Activated T-cell treated with anti-CD3 and anti-CD28 coated beads for 48 hours (primary cell): Measurements from ENCODE around the gene STARD4.

ENCODE experiments used
- DNase-seq: peaks from one replicate; pipeline ENCODE4 v3.0.0-alpha.2; 2020; ENCODE audit warnings: low read depth

Gene STARD4

DNA sequence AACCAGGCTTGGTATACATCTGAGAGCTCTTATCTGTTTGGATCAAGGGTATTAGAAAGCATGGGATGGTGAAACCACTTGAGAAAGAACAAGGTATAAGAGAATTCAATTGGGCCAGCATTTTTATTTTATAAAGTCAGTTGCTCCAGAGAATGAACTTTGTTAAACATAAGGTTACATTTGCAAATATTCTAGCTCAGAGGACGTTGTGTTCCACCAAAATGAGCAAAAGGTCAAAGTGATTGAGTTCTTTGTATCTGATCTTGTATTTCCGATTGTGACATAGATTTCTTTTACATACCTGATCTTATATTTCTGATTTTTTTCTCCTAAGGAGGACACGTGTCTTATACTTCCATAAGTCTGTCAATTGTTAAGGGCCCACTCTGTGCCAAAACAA is 8.6 kb upstream of the STARD4 start:
- no peak for DNase-seq

DNA sequence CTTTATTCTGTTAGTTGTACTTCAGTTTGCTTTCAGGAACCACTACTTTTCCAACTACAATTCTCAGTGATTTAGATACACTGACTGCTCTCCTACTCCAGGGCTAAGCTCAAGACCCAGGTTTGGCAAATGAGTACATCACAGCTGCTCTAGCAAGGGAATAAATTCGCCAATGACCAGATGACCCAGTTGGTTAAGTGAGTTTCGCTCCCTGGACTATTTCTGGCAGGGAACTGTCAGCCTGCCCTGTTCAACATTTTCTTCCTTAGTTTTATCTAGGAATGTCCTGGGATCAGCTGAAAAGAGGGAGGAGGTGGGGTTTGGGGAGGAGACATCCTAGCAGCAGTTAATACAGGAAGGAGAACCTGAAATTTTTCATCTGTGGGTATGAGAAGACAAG is 6.4 kb upstream of the STARD4 start:
- DNase-seq = no peak

DNA sequence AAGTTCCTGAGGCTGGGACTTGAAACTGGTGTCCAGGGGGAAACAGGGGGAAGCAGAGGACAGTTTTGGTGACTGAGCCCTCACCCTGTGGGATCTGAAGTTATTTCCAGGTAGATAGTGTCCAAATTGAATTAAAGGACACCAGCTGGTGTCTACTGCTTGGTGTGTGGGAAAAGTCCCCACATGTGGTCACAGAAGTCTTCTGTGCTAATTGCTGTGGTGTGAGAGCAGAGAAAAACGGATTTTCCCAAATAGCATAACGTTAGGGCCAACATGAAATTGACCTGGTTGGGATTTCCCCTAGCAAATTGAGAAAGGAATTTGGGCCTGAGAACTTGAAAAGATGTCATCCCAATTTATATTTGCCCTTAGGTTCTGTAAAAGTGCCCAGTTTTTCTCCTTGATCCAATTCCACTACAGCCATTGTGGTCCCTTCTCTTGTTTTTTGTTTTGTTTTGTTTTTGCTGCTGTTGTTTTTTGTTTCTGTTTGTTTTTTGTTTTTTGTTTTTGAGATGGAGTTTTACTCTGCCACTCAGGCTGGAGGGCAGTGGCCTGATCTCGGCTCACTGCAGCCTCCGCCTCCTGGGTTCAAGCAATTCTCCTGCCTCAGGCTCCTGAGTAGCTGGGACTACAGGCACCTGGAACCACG is 5.6 kb upstream of the STARD4 start:
- no peak for DNase-seq

DNA sequence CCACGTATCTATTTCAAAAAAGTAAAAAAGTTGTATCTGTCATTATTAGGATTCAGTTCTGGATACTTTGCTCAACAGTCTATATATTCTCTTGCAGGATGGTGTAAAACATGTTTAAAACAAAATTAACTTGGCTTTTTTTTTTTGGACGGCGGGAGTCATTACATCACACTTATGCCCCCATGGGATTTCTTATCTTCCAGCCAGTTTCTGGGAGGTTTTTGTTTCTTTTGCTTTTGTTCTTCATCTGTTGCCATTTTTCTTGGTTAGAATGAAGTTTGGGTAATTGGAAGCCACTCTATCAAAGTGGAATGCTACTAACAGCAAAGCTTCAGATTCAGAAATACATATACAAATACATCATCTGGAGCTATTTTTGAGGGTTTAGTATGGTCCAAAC is 1.8 kb upstream of the STARD4 start:
- no peak for DNase-seq

DNA sequence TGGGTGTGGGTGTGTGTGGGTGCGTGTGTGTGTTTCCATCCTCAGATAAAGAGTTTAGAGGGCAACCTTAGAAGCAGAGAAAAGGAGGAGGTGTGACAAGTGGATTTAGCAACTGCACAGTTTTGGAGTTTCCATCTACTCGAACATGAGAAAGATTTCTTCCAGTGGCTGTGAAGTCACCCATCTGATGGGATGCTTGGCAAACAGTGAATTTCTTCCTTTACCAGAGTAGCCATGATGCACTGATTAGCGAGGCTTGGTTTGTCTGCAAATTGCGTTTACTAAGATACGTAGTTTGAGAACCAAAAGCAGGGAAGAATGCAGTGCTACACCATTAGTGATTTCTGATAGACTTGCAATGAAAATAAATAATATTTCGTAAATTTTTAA is 791 bp upstream of the STARD4 start:
- DNase-seq = no peak

DNA sequence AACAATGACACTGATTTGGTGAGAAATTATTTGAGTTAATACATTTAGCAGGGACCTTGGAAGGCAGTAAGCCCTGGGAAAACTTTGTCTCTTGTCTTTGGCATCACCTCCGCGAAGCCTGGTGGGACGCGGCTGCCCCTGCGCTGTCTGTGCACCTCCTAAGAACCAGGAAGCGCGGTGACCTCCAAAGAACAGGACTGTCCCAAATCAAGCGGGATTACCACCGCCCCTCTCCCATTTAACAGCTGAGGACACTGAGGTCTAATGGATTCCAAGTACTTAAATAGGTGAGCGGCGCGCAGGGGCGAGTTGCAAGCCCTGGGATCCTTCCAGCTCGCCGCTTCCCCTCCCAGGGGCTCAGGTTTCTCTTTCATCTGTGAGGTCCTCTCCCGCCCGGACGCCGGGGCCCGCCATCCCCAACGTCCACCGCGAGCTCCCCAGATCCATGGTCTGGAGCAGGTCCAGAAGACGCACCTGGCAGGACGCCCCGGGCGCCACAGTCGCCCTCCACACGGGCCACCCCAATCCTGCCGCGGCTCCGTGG is 432 bp downstream of the STARD4 start:
- no peak for DNase-seq

DNA sequence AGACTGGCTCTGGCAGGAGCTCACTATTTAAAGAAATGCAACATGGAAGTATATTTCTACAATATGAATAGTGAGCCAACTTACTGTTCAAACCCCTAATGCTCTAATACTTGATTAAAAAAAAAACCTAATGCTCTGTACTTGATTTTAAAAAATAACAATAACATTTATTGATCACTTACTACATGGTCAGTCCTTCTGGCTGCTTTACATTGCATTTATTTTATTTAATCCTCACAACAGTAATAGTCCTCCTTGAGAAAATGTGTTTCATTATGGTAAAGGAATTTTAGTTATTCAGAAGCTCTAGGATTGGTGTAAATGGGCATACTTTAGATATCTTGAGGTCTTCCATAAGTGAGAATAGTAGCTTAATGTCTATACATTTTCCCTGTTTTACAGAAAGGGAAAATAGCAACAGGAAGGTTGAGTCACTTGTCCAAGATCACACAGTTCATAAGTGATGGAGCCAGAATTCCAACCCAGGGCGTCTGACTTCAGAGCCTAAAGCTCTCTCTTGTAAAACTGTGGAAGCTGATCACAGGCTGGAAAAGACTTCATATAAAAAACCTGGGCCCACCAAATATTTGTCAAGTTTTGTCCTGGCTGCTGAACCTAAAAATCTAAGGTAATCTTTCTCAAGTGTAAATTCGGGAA is 1.0 kb downstream of the STARD4 start:
- no peak for DNase-seq

DNA sequence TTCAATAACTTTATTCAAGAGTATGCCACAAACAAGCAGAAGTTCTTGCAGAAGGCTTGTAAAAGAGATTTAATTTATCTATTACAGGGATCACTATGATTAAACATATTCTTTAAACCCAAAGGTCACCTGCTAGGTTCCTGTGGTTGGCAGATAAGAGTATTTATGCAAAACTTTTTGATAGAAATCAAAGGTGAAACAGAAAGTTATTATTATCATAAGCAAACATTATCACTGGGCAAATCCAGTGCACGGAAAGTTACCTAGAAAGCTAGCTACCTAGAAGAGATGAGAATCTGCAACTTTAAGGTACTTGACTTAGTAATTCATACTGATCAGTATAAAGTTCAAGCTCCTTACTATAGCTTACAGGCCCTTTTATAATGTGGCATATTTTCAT is 3.2 kb downstream of the STARD4 start:
- no peak for DNase-seq

DNA sequence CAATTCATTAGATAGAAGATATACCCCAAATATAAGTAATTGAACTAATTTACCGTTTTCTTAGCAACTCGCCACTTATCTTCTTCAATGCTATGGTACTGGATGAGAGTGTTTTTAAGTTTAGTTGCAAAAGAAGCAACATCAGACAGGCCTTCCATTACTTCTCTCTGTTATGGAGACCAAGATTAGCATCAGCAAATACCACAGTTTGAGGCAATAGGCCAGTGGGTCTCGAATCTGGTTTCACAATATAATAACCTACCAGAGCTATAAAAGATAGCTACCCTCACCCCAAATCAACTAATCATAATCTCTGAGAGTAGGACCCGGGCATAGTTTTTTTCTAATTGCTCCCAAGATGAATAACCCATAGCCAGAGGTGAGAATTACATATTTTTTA is 5.1 kb downstream of the STARD4 start:
- no peak for DNase-seq

DNA sequence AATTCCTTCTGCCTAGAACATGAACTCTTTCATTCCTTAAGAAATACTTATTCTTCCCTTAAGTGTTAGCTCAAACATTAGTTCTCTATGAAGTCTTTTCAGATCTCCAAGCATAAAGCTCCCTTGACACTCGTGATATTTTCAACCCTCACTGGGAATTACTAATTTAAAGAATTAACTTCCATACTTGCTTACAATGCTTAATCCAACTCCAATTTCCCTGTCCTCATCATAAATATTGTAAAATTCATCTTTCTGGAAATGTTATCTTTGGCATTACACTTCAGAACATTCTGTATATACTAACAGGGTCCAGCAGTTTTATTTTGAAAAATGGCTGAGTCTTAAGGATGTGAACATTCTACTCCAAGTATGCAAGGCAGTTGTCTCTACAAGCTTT is 7.2 kb downstream of the STARD4 start:
- DNase-seq = no peak

DNA sequence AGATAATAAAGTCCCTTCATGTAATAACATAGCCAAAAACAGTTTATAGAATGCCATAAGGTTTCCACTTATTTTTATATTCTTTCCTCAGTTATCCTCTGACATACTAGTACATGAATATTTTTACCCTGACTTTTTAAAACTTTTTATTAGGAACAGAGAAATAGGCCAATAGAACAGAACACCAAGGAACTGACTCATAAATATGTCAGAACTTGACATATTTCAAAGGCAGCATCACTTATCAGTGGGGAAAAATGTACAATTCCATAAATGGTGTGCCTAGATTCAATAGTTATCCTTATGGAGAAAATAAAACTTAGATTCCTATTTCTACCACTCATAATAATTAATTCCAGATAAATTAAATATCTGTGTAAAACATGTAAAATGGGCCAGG is 9.4 kb downstream of the STARD4 start:
- no peak for DNase-seq

DNA sequence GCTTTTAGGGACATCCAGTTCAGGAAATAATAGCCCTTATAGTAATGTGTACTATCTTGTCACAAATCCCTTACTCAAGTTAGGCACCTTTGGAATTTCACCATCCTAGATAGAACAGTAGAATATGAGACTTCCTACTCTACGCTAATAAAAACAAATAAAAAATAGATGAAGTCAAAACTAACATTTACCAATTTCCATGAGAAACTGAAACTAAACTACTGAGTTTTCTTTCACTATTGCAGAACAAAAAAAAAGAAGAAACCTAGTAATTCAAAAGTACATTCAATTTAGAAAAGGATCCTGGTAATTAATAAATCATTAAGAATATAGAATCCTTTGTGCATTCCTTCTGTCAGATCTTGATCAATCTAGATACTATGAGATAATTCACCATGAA is 14.0 kb downstream of the STARD4 start:
- DNase-seq = no peak

DNA sequence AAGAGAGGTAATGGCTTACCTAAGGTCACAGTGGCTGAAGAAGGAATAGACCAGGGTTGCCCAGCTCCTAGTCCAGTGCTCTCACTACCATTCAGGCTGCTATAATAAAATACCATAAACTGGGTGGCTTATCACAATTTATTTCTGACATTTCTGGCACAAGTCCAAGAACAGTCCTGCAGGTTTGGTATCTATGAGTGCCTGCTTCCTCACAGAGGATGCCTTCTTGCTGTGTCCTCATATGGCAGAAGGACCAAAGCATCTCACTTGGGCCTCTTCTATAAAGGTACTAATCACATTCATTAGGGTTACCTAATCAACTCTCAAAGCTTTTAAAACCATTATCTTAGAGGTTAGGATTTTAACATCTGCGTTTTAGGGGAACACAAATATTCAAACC is 17.2 kb downstream of the STARD4 start:
- no peak for DNase-seq

DNA sequence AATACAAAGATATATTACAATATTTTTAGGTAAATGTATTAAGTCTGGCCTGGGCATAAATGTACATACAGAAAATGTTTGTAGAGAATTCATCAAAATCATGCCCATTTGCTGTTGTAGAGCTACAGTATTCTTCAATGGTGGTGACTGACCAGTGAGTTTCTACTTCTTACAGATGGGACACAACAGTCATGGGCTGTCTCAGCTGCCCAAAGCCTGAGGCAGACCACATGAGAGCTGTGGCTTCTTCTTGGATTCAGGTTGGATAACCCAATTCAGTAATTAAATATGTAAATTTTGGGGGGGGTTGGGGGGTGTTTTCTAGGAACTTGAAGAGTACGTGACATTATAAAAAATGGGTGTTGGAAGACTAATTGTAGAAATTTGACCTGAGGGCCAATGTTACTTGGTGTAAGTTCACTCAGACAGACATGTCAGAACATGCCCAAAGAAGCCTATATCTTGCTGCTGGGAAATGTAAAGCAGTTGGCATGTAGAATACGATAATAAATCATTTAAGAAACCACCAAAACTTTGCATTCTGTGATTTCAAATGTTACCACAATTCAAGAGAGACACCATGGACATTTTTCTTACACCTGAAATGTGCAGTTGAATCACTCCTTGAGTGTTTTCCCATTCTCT is 17.9 kb downstream of the STARD4 start:
- DNase-seq = no peak

DNA sequence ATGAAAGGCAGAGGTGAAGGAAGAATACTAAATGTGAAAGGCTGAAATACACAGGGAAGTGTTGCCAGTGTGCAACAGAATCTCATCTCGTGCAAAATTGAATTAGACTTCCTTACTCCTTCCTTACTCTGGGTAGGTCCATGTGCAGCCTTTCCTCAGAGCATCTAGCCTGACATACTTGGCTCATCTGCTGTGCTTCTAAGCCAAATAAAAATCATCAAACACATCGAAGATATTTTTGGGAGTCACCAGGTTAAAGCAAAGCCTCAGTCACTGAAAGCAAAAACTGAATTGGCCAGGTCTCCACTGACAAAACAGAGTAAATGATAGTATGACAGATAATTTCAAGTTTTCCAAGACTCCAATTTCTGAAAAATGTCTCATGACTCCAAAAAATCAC is 19.3 kb downstream of the STARD4 start:
- no peak for DNase-seq

DNA sequence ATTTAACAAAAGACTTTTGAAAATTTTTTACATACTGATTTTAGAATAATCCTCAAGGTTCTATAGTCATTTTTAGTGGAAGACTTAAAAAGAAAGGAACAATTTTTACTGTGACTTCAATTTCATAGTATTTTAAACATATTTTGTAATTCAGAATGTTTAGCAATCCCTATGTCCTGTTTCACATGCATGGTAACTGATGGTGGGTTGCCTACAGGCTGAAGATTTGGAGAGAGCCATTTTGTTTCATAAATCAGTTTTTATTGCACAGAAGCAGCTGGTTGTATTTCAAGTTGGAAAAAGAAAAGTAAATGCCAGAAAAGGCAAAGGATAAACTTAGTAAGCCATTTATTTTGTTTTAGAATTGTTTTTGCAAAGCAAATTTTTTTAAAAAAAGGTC is 24.0 kb downstream of the STARD4 start:
- no peak for DNase-seq

DNA sequence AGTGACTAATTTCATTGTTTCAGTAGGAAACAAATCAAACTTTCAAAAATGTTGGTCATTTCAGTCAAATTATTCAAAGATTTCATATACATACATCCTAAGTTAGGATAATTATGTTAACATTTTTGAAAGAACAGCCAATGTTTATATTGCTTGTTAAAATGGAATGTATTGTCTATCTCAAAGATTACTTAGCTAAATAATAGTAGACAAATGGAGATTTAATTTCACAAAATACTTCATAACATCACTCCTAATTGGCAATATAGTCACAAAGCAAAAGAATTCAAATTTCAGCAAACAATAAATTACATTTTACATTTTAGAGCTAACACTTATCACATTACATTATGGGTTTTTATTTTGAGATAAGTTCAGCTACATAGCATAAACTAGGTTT is 25.4 kb downstream of the STARD4 start:
- no peak for DNase-seq

DNA sequence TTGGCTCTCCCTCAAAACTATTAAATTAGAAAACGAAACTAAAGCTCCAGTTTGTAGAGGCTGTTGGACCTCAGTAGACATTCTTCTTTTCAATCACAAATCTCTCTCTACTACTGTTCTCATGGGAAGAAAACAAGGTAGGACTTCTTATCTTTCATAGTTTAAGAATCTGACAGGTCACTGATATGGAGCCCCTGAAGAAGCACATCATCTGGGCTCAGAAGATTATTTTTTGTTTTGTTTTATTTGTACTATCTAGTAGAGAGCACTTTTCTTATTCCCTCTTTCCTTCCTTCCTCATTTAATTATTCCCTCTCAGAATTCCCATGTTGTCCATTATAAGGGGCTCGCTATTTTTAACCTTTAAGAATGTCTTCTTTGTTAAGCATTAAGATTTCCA is 26.3 kb downstream of the STARD4 start:
- no peak for DNase-seq

DNA sequence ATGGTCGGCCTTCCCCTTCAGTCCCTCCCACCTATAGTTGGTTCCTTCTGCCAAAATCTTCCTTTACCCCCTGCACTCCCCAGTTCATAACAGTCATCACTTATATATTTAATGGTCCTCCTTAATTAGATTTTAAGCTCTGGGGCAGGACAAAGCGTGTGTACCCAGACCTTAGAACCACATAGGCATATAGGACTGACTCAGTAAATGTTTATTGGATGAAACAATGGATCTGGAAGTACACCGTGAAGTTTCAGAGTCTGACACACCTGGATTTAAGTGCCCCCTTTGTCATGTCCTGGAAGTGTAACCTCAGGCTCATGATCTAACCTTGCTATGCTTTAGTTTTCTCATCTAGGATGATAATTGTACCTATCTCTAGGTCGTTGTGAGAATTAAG is 32.0 kb downstream of the STARD4 start:
- DNase-seq = no peak

DNA sequence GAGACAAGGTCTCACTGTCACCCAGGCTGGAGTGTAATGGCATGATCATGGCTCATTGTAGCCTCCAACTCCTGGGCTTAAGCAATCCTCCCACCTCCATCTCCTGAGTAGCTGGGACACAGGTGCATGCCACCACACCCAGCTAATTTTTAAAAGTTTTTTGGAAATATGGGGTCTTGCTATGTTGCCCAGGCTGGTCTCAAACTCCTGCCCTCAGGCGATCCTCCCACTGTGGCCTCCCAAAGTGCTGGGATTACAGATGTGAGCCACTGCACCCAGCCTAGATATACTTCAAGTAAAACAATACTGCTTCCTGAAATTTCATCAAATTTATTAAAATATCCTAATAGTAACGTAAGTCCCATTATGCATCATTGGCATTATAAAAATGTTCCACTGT is 33.4 kb downstream of the STARD4 start:
- no peak for DNase-seq

DNA sequence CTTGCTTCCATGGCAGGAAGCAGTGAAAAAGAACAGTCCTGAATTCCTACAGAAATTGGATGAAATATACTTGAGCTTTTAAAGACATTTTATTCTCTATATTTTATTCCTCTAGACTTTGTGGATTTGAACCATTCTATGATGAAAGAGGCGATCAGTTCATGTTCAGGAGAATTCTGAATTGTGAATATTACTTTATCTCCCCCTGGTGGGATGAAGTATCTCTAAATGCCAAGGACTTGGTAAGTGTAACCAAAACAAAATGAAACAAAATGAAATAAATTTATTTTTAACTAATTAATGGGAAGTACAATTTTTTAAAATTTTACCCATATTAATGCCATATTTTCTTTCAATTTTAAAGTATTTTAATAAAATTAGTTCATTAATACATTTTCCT is 34.1 kb downstream of the STARD4 start:
- no peak for DNase-seq

DNA sequence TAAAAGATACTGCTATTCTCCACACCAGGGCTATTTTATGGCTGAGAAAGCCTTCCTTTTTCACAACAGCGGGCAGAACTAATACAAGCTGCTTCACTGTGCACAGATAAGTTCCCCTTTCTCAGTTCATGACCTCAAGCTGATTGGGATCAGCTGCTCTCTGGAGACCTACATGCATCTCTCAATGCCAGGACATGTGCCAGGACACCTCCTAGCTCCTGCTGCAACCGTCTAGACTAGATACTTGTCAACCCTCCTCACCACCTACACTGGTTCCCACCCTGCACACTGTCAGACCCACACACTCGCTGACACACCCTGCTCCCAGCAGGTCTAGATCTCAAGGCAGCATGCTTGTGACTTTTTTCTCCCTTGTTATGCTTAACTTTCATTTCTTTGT is 39.8 kb downstream of the STARD4 start:
- DNase-seq = no peak

DNA sequence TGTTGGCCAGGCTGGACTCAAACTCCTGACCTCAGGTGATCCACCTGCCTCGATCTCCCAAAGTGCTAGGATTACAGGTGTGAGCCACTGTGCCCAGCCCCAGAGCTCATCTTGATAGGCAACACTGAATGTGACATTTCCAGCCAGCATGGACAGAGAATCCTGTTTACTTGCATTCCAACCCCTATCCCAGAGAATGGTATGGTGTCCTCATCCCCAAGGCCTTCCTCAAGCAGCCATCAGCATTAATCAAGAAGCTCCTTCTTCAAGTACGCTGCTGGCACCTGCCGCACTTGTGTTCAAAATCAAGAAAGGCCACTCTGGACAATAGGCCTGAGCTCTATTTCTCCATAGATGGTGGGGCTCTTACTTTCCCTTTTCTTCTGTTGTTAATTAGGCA is 40.2 kb downstream of the STARD4 start:
- DNase-seq = no peak

DNA sequence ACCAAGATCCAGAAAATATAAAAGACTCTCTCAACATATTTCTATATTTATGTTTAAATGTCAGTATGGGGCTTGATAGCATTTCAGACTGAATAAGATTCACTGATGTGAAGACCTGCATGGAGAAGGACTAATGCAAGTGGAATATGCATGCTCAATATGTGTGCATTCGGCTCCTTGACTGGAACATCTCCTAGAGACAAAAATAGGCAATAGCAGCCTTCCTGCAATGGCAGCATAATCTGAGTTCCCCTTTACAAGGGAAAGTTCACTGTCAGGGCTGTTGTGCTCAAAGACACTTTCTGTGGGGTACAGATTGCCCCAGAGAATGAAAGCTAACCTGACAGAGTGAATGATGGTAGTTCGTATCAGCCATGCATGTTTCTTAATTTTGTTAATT is 42.4 kb downstream of the STARD4 start:
- no peak for DNase-seq
